HepG2 (cell line): Measurements from ENCODE around the gene TRPV4. TPM values are rescaled to one million over a fixed set of nuclear protein-coding genes. Genes with fewer than 3 reads are reported as not detected.

Experiments used
- ATAC-seq: fragments of 200-7000 bp; cut with Tn5 transposase; 3 replicates; pipeline ENCODE4 v1.9.1; 2020; ENCODE audit warnings: mild to moderate bottlenecking, moderate library complexity
- BruUV-seq: library from RNA; stranded (reverse); fragments of 400-500 nt; replicated peaks from 2 replicates; lab custom pipeline; 2021; lab: Mats Ljungman, UMichigan
- CTCF ChIA-PET: fragments of 300-600 bp; formaldehyde crosslinking; extraction: SDS; loops from one replicate; lab custom pipeline; 2021; ENCODE audit warnings: low total read pairs, inconsistent platforms, low intra/inter-chr PET ratio; lab: Yijun Ruan, JAX
- POLR2A ChIA-PET: fragments of 350-600 bp; sonication (Branson Sonifier 250); formaldehyde crosslinking; loops from one replicate; lab custom pipeline; 2020; ENCODE audit warnings: antibody characterized with exemption, inconsistent platforms; lab: Yijun Ruan, JAX
- DNase-seq: peaks from one replicate; pipeline ENCODE4 v3.0.0-alpha.2; 2015; ENCODE audit warnings: low spot score
- FAIRE-seq: peaks from 3 replicates; lab custom pipeline; 2011; peaks lifted over from hg19 to GRCh38; lab: Jason Lieb, UNC
- H2AFZ ChIP-seq: one replicate; pipeline ENCODE4 v1.6.1; 2011; ENCODE audit warnings: low read length, inconsistent platforms
- H3K27ac ChIP-seq: fragments of 300-600 bp; 3 replicates; pipeline ENCODE4 v1.8.0; 2011; ENCODE audit warnings: mixed run types, mild to moderate bottlenecking, mixed read lengths, low read length, inconsistent platforms; ENCODE audit not compliant: insufficient read depth; ENCODE audit errors: extremely low read length
- H3K27me3 ChIP-seq, 2 experiments: fragments of 200-600 bp in 1 of 2; 2 replicates in 1 of 2; 3 replicates in 1 of 2; pipeline versions ENCODE4 v1.6.0 to v1.8.0; 2011; ENCODE audit warnings: low read length in 2 of 2, mild to moderate bottlenecking in 2 of 2, moderate library complexity in 2 of 2, inconsistent platforms in 1 of 2; ENCODE audit not compliant: insufficient read depth in 2 of 2, control insufficient read depth in 1 of 2
- H3K36me3 ChIP-seq, 2 experiments: fragments of 200-600 bp in 1 of 2; replicated peaks in 1 of 2; 2 replicates in 1 of 2; 3 replicates in 1 of 2; pipeline versions ENCODE4 v1.5.1 to v1.8.0; 2011; ENCODE audit warnings: low read length in 2 of 2, inconsistent platforms in 1 of 2; ENCODE audit not compliant: insufficient read depth in 2 of 2, control insufficient read depth in 1 of 2
- H3K4me1 ChIP-seq: 2 replicates; pipeline ENCODE4 v1.5.1; 2012; ENCODE audit warnings: low read length, inconsistent platforms; ENCODE audit not compliant: insufficient read depth
- H3K4me2 ChIP-seq: 2 replicates; pipeline ENCODE4 v1.6.0; 2011; ENCODE audit warnings: low read depth, low read length, inconsistent platforms
- H3K4me3 ChIP-seq, 3 experiments: fragments of 200-600 bp in 1 of 3; sonication (generic), shearing (Covaris generic) in 1 of 3; replicated peaks in 1 of 3; 2 replicates each; pipeline ENCODE4 v1.5.1; 2011 to 2016; ENCODE audit warnings: low read length in 3 of 3, inconsistent platforms in 2 of 3, low read depth in 2 of 3, mild to moderate bottlenecking in 2 of 3, control low read depth in 1 of 3, mixed read lengths in 1 of 3; ENCODE audit not compliant: insufficient read depth in 1 of 3
- H3K79me2 ChIP-seq: one replicate; pipeline ENCODE4 v1.6.1; 2011; ENCODE audit warnings: low read length, inconsistent platforms; ENCODE audit not compliant: insufficient read depth
- H3K9ac ChIP-seq: 2 replicates; pipeline ENCODE4 v1.6.0; 2011; ENCODE audit warnings: mild to moderate bottlenecking, low read depth, low read length, inconsistent platforms; ENCODE audit not compliant: insufficient read depth
- H3K9me3 ChIP-seq: 2 replicates; pipeline ENCODE4 v1.5.1; 2012; ENCODE audit warnings: mild to moderate bottlenecking, low read length
- H4K20me1 ChIP-seq: 2 replicates; pipeline ENCODE4 v1.6.0; 2011; ENCODE audit warnings: inconsistent platforms, mild to moderate bottlenecking, low read length, moderate library complexity; ENCODE audit not compliant: insufficient read depth
- CCAR2 ChIP-seq: fragments of 200-400 bp; formaldehyde crosslinking; optimal IDR thresholded peaks from 2 replicates; pipeline ENCODE3; 2018; ENCODE audit warnings: low read depth, mild to moderate bottlenecking, low read length, moderate library complexity
- EEA1 ChIP-seq: sonication (generic); formaldehyde crosslinking; IDR thresholded peaks from 2 replicates; pipeline ENCODE4 v1.5.1; 2020; ENCODE audit warnings: mild to moderate bottlenecking, missing genetic modification reagents, borderline replicate concordance
- JARID2 ChIP-seq: sonication (generic); formaldehyde crosslinking; IDR thresholded peaks from 2 replicates; pipeline ENCODE4 v1.8.1; 2023; ENCODE audit warnings: missing genetic modification reagents, inconsistent platforms; ENCODE audit not compliant: insufficient replicate concordance
- KAT2B ChIP-seq: fragments of 150-350 bp; IDR thresholded peaks from 2 replicates; pipeline ENCODE4 v1.6.1; 2014; ENCODE audit warnings: low read depth, low read length, borderline replicate concordance
- KDM5A ChIP-seq: fragments of 200-600 bp; sonication (generic); IDR thresholded peaks from 2 replicates; pipeline ENCODE4 v1.7.0; 2018; ENCODE audit warnings: antibody characterized with exemption, mild to moderate bottlenecking, low read length, borderline replicate concordance
- PHF20 ChIP-seq: sonication (generic); formaldehyde crosslinking; IDR thresholded peaks from 2 replicates; pipeline ENCODE4 v1.5.0; 2020; ENCODE audit warnings: mild to moderate bottlenecking, missing genetic modification reagents
- PRPF4 ChIP-seq: fragments of 200-400 bp; formaldehyde crosslinking; IDR thresholded peaks from 2 replicates; pipeline ENCODE4 v1.6.1; 2016; ENCODE audit warnings: low read length, low read depth; ENCODE audit not compliant: poor library complexity, severe bottlenecking
- TCF7 ChIP-seq: sonication (generic); IDR thresholded peaks from 2 replicates; pipeline ENCODE4 v1.6.1; 2016; ENCODE audit warnings: antibody characterized with exemption, low read depth
- THYN1 ChIP-seq: sonication (generic); formaldehyde crosslinking; IDR thresholded peaks from 2 replicates; pipeline ENCODE4 v1.8.1; 2023; ENCODE audit warnings: low read depth, mild to moderate bottlenecking, moderate library complexity, missing genetic modification reagents, borderline replicate concordance
- ZFY ChIP-seq: sonication (generic); formaldehyde crosslinking; IDR thresholded peaks from 2 replicates; pipeline ENCODE4 v1.4.0; 2020; ENCODE audit warnings: missing genetic modification reagents
- ZNF138 ChIP-seq: sonication (generic); formaldehyde crosslinking; IDR thresholded peaks from 2 replicates; pipeline ENCODE4 v1.5.0; 2020; ENCODE audit warnings: mild to moderate bottlenecking, low read depth, missing genetic modification reagents
- ZNF317 ChIP-seq: sonication (generic); formaldehyde crosslinking; IDR thresholded peaks from 2 replicates; pipeline ENCODE4 v1.5.0; 2020; ENCODE audit warnings: mild to moderate bottlenecking, missing genetic modification reagents
- ZNF430 ChIP-seq: sonication (generic); formaldehyde crosslinking; IDR thresholded peaks from 2 replicates; pipeline ENCODE4 v1.9.0; 2021; ENCODE audit warnings: mild to moderate bottlenecking, missing genetic modification reagents
- ZNF546 ChIP-seq: sonication (generic); formaldehyde crosslinking; conservative IDR thresholded peaks from 2 replicates; pipeline ENCODE4 v1.8.1; 2023; ENCODE audit warnings: mild to moderate bottlenecking, missing genetic modification reagents
- ZNF558 ChIP-seq: sonication (generic); formaldehyde crosslinking; IDR thresholded peaks from 2 replicates; pipeline ENCODE4 v1.9.0; 2022; ENCODE audit warnings: mild to moderate bottlenecking, missing genetic modification reagents, borderline replicate concordance
- ZNF563 ChIP-seq: sonication (generic); formaldehyde crosslinking; IDR thresholded peaks from 2 replicates; pipeline ENCODE4 v1.8.0; 2022; ENCODE audit warnings: mild to moderate bottlenecking, moderate library complexity, missing genetic modification reagents
- ZNF713 ChIP-seq: sonication (generic); formaldehyde crosslinking; IDR thresholded peaks from 2 replicates; pipeline ENCODE4 v1.4.0; 2020; ENCODE audit warnings: mild to moderate bottlenecking, missing genetic modification reagents
- ZNF766 ChIP-seq: sonication (generic); formaldehyde crosslinking; IDR thresholded peaks from 2 replicates; pipeline ENCODE4 v1.5.0; 2020; ENCODE audit warnings: missing genetic modification reagents, borderline replicate concordance
- WGBS: methylation state at CpG from one replicate; pipeline ENCODE4 v1.1.6; 2017; ENCODE audit warnings: low lambda C conversion rate; 5-methylcytosine and 5-hydroxymethylcytosine counted together
- in situ Hi-C: cut with HindIII; loops from 2 replicates; pipeline ENCODE4 v1.10.0; 2017; ENCODE audit warnings: low pct_unique_long_range_greater_than_20kb; ENCODE audit not compliant: extremely low pct_ligation_motif_present
- intact Hi-C: fragments of 100-400 bp; cut with micrococcal nuclease; formaldehyde crosslinking; loops from one replicate; pipeline ENCODE4 v1.10.0; 2022; ENCODE audit not compliant: unreplicated experiment
- polyA plus RNA-seq, 8 experiments: library from polyadenylated mRNA; depleted of rRNA in 3 of 8; stranded (reverse) in 7 of 8; unstranded in 1 of 8; fragments of >200 nt; fragmentation: Illumina TruSeq in 4 of 8; extraction: Trizol in 4 of 8; gene quantifications; 2 replicates each; pipeline versions ENCODE4 v1.2.1 to v1.2.3, GENCODE V29; 2011 to 2016; ENCODE audit warnings: low read depth in 4 of 8, missing spikeins in 1 of 8, mixed read lengths in 1 of 8; ENCODE audit not compliant: insufficient read depth in 1 of 8
- total RNA-seq, 5 experiments: library from RNA; depleted of rRNA; stranded (reverse); fragments of >200 nt; fragmentation: Illumina TruSeq; extraction: Trizol; gene quantifications; 2 replicates each; pipeline ENCODE4 v1.2.3, GENCODE V29; 2016; ENCODE audit warnings: low read depth in 1 of 5
- TF ChIP-seq, protein P1 (sequence below): IDR thresholded peaks from 2 replicates; pipeline ENCODE4 v1.6.1; 2016; ENCODE audit warnings: low read depth, control low read depth
- TF ChIP-seq, protein P2 (sequence below): sonication (generic); formaldehyde crosslinking; IDR thresholded peaks from 2 replicates; pipeline ENCODE4 v1.5.1; 2020; ENCODE audit warnings: missing genetic modification reagents, mild to moderate bottlenecking, borderline replicate concordance

TRPV4 gene
- total and polyA plus RNA-seq, 2 of the 13 experiments (the other 11 are each of a cell fraction or from before 2014, with no cell fraction given) = 0.66 to 4.7 TPM

DNA sequence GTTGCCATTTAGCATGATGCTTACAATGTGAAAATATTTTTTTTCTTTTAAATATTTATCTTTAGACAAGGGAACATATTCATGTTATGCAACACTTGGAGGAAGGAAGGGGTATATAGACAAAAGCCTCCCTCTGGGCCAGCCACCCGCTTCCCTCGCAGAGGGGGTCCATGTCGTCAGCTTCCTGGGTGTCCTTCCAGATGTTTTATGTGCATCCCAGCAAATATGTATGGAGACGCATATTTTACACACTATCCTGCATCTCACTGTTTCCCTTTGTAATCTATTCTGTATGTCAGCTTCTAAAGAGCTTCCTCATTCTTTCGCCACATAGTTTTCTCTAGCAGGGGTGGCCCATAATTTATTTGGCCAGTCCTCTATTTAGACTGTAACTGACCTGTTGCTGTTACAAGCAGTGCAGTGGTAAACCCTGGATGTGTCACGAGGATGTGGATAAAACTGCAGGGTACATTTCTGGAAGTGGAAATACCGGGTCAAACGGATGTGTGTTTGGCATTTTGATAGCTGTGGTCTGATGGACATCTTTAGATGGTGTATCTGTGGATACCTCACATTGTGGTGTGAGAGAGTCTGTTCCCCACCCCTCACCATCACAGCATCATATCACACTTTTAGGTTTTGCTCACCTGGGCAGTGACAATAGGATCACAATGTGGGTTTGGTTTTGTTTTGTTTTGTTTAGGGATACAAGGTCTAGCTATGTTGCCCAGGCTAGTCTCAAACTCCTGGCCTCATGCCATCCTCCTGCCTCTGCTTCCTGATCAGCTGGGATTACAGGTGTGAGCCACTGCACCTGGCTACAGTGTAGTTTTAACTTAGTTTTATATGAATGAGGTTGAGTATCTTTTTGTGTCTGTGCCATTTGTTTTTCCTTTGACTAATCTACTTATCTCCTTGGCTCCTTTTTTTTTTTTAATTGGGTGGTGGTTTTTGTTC lies 87.9 kb downstream of the TRPV4 start (continued):
- TF ChIP-seq ZNF558 (CRISPR knock-in tag) (no peak), ZFY (CRISPR knock-in tag) (no peak), THYN1 (no peak)

DNA sequence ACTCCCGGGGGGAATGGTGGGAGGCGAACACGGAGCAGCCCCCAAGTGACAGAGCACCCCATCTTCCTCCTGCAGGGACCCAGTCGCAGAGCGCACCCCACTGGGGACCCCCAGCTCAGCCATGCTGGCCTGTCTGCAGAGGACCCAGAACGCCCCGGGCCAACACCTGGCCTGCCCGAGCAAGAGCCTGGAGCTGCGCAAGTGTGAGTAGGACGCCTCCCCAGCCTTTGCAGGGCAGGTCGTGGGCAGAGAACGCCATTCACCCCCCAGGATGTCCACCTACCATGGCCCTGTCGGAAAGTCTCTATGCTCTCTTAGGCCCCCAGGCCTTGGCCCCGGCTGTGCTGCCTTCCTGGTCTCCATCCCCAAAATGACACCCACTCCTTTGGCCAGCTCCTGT lies 89.2 kb downstream of the TRPV4 start:
- BruUV-seq = no TSS peak
- ATAC-seq (no peak), DNase-seq (no peak), FAIRE-seq (no peak)
- Histone ChIP-seq H3K27me3 (no peaks in the 10 kb centered on the region), H3K36me3 (peaks cover 2 to 3% of the 10 kb centered on the region in 2 experiments; a peak in 3 of 5 replicates), H4K20me1 (no peaks in the 10 kb centered on the region), H3K27ac (no peak overlapping the region), H3K4me3 (no peak overlapping the region), H3K4me2 (no peak overlapping the region), H3K9me3 (no peaks in the 10 kb centered on the region), H3K9ac (no peak overlapping the region), H3K4me1 (peaks cover 56% of the 10 kb centered on the region), H2AFZ (no peak overlapping the region), H3K79me2 (no peaks in the 10 kb centered on the region)
- intact Hi-C loops = no loop called here
- ChIA-PET POLR2A (no interaction called here), CTCF (no interaction called here)
- in situ Hi-C loops = no loop called here
- 100% methylated on average over 8 of the region's 14 CpGs for WGBS
- TF ChIP-seq ZNF430 (CRISPR knock-in tag) (no peak), TCF7 (no peak), PRPF4 (no peak), ZNF563 (CRISPR knock-in tag) (no peak), ZNF546 (CRISPR knock-in tag) (no peak), ZNF713 (no peak), ZNF766 (no peak), PHF20 (CRISPR knock-in tag) (no peak), EEA1 (CRISPR knock-in tag) (no peak), KAT2B (no peak), KDM5A (no peak), CCAR2 (no peak), ZNF317 (CRISPR knock-in tag) (no peak), JARID2 (CRISPR knock-in tag) (no peak), ZNF138 (CRISPR knock-in tag) (no peak)
- TF ChIP-seq, protein P1, sequence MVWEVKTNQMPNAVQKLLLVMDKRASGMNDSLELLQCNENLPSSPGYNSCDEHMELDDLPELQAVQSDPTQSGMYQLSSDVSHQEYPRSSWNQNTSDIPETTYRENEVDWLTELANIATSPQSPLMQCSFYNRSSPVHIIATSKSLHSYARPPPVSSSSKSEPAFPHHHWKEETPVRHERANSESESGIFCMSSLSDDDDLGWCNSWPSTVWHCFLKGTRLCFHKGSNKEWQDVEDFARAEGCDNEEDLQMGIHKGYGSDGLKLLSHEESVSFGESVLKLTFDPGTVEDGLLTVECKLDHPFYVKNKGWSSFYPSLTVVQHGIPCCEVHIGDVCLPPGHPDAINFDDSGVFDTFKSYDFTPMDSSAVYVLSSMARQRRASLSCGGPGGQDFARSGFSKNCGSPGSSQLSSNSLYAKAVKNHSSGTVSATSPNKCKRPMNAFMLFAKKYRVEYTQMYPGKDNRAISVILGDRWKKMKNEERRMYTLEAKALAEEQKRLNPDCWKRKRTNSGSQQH (CRISPR knock-in tag) = no peak
- TF ChIP-seq, protein P2, sequence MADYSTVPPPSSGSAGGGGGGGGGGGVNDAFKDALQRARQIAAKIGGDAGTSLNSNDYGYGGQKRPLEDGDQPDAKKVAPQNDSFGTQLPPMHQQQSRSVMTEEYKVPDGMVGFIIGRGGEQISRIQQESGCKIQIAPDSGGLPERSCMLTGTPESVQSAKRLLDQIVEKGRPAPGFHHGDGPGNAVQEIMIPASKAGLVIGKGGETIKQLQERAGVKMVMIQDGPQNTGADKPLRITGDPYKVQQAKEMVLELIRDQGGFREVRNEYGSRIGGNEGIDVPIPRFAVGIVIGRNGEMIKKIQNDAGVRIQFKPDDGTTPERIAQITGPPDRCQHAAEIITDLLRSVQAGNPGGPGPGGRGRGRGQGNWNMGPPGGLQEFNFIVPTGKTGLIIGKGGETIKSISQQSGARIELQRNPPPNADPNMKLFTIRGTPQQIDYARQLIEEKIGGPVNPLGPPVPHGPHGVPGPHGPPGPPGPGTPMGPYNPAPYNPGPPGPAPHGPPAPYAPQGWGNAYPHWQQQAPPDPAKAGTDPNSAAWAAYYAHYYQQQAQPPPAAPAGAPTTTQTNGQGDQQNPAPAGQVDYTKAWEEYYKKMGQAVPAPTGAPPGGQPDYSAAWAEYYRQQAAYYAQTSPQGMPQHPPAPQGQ = no peak
